GM18498 (cell line): ENCODE results near the gene FGF8.

Experiments
- ATAC-seq: cut with Tn5 transposase; IDR thresholded peaks from one replicate; pipeline ENCODE4 v1.9.1; 2021; ENCODE audit warnings: mild to moderate bottlenecking, moderate library complexity; ENCODE audit not compliant: unreplicated experiment

FGF8 gene

DNA sequence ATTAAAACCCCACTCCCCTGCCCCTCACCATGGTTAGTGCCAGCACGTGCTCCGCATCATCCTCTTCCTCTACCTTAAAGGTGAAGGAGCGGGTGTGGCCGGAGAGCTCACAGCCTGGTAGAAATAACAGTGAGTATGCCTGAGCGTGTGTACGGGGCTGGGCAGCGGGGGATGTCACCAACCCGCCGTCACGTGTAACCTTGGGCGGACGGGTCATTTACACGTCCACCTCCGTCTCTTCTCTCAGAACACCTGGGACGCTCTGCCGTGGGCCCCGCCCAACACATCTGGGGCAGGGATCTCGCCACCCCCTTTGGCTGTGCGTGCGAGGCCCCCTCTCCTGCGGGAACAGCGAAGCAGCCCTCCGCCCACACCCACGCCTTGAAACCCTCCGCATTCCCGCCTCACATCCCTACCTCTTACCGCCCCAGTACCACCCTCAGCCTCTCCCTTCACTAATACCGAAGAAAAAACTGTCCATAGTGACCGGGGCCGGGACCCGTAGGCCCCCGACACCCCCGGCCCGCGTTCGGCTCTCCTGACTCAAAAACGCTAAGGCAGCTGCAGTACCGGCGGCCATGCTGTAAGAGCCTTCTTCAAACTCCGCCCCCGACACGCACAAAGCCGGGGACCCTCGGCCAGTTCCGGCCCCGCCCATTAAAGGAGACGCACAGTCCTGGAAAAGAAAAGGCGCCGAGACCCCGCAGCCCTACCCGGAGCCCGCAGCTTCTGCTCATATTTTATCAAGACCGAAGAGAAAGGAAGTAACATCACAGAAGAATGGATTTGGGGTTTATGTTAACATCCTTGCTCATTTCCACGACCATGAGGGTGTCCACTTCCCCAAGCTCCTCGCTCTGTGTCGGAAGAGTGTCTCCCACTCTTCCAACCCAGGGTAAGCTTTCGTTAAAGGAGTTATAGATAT, 7.2 kb upstream of the FGF8 start, which contains the start of gene NPM3:
Gene NPM3, minus strand, starts transcription at position 636 of the 925 bp plus-strand sequence. Its CDS starts 56 bp downstream, at position 580.
- peak; percentile 66 for ATAC-seq

DNA sequence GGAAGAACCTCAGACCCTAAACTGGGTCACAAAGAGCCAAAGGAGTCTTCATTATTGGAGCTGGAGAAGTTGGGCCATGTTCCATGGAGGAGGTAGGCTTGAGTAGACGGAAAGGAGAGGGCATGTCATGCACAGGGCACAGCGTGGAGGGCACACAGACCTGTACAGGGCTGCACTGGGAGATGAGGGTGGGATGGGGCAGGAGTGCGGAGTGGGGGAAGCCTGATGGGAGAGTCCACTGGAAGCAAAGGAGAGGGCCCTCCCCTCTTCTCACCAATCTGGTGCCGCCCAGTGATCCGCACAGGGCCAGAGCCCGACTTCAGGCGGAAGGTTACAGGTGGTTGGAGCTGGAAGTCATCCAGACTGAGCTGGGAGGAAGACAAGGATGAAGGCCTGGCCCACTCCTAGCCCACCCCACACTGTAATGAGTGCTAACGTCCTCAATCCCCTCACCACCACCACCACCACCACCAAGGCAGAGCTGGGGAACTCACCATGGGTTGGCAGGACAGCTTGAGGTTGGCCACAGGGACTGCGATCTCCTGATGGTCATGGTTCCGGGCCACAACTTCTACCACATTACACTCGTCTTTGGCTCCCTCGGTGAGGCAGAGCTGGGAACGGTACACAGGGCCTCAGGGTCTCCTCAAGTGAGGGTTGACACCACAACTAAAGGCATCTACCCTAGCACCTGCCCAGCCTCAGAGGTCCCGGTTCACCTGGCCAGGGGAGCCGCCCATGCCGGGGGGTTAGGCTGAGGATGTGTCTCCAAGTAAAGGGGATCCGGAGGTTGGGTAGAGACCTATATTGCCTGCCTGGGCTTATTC, 6.3 kb upstream of the FGF8 start:
- ATAC-seq = no peak

DNA sequence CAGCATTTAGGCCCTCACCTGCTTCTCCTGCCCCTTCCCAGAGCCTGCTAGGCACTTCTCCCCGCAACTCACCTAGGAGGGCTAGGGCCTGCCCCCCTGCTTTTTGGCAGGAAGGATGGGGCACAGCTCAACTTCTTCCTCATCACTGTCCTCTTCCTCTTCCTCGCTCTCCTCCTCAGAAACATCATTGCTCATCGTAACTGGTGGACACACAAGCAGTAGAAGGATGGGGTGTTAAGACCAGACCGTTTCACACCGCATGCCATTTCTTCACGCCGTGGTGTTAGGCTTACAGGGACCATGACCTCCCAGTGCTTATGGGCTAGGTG, 5.7 kb upstream of the FGF8 start:
- ATAC-seq = no peak

DNA sequence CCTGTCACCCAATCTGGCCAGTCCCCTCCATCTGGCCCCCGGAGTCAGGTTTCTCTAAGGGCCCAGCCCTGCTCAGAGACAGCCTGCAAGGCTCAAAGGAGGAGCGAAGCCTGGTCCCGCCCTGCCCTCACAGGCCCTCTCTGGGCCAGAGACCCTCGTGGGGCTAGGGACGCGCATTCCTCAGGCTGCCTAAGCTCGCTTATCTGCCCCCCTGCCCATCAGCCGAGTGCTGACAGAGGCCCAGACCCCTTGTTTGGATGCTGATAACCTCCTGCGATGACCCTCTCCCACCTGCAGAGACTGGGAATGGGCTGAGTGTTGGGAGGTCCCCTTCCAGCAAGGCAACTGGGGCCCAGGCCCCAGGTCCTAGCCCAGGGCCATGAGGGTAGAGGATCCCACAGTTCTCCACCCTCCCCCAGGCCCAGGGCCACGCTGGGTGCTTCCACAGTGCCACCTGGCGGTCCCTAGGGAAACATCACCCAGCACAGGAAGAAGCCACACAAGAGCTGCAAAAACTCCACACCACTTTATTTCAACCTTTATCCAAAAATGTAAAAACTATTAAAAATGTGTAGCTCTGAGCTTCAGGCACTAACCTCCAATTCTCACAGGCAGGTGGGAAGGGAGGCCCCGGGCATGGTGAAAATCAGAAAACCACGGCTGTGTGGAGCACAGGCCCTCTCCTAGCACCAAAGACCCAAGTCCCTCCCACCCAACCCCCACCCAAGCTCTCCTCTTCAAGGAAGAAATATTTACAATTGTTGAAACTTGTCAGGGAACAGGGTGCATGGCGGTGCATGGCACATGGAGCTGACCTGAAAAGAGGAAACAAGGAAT, 5.1 kb upstream of the FGF8 start:
- peak; percentile 49 for ATAC-seq

DNA sequence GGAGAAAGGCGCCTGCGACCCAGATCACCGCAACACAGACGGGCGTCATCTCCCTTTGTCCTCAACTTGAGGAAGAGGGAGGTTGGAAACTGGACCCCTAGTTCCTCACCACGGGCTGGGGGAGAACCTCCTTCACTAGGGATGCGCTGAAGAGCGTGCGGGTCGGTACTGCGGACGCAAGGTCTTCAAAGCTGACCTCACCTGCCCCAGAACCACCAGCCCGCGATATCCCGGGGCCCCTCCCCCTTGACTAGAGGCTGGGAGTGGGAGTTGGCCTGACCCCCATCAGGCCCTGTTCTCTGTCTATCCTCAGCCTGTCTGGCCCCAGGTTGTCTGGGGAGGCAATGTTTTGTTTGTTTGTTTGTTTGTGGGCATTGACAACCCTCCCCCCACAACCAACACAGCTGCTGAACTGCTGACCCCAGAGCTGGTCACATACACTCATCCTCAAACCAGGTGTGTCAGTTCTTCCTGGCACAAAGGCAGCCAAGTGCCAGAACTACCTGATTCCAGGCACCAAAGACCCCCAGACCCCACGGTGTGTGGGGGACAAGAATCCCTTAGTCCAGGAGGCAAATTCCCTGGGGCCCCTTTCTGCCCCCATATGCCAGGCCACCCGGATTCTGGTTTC, 4.4 kb upstream of the FGF8 start:
- ATAC-seq = no peak

DNA sequence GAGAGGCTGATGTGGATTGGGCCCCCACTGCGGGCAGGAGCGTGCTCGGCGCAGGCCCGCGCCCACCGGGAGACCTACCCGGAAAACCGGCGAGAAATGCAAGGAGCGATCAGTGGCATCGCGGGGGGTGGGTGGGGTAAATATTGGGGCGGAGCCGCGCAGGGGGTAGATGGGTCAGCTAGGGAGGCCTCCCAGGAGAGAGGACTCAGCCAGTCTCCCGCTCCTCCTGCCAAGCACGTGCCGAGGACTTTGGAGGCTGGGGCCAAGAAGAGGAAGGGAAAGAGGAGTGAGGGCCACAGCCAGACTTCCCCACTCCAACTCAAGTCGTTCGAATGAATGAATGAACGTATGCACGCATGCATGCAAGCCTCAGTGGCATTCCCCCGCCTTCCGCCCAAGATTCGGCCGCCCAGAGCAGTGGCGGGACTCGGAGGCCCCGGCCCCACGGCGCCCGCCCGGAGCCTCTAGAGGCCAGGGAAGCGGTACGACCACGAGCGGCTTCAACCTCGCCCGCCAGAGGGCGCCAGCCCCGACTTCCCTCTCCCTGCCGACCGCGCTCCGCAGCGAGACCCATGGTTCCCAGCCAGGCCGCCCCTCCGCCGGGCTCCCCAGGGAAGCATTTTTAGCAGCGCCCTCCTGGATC, 3.8 kb upstream of the FGF8 start:
- ATAC-seq = peak; percentile 50

DNA sequence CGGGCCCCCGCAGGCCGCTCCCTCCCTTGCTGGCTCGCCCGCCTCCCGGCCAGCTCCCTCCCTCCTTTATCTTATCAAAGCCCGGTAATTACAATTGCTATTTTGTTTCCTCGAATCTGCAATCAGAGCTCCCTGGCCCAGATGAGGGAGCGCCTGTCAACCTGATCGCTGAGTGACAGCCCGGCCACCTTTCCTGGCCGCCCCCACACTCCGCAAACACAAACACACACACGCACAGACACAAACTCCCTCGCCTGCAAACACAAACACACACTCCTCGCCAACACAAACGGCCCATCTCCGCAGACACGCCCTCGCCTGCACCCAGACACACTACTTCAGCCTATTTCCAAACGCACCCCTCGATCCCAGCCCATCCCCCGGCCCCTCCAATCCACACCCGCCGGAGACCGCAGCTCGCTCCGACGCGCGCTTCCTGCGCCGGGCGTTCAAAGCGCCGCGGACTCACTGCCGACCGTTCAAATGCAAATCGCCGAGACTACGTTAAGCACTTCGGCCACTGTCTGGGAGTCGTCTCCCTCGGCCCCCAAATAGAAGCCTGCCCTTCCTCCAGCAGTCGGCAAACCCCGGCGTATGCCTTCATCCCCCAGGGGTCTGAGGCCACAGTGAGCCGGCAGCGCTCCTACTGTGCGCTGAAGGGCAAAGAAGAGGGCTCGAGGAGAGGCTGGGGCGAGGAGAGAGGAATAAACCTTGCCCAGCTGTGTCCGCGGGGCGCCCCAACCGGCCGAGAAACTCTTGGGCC, 3.0 kb upstream of the FGF8 start:
- no peak for ATAC-seq

DNA sequence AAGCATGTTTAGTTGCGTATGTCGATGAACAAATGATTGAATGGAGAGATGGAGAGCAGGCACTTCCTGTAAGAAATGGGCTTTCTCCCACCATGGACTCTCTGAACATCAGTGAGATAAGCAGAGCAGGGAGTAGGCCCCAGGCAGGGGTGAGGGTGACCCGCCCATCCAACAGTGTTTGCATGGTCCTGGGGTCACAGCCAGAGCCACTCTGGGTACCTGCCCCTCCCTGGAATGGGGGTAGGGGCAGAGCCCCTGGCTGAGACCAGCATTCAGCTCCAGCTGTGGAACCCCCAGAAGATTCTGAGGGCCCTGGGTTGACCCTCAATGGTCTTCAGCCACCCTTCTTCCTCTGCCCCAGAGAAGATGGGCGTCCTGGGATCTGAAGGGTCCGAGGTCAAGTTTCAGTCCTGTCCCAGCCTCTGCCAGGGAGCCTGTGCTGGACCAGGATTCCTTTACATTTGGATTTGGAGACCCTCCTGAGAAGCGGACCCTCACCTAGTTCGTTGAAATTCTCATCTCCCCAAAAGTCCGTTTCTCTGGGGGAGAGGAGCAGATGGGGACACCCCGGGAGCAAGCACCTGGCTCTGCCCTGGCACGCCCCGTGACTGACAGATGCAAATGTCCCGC, 2.4 kb upstream of the FGF8 start:
- ATAC-seq = no peak

DNA sequence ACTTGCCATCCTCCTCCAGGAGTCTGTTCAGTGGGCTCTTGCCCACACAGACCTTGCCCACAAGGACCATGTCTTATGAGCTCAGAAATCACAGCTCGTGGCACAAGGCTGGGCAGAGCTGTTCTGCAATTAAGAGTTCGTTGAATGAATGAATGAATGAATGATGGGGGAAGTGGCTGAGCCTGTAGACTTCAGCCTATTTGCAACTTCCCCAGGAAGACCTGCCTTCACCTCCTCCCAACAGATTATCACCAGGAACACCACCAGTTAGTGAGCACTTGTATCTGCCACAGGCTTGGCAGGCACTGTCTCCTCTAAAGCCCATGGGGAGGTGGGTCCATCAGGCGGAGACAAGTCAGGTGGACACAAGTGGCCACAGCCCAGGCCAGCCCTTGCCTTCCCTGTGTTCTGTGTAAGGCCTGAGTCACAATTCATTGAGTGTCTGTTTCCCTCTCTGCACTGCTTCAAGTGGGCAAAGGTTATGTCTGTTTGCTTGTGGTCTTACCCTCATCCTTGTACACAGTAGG, 1.8 kb upstream of the FGF8 start:
- ATAC-seq = no peak

DNA sequence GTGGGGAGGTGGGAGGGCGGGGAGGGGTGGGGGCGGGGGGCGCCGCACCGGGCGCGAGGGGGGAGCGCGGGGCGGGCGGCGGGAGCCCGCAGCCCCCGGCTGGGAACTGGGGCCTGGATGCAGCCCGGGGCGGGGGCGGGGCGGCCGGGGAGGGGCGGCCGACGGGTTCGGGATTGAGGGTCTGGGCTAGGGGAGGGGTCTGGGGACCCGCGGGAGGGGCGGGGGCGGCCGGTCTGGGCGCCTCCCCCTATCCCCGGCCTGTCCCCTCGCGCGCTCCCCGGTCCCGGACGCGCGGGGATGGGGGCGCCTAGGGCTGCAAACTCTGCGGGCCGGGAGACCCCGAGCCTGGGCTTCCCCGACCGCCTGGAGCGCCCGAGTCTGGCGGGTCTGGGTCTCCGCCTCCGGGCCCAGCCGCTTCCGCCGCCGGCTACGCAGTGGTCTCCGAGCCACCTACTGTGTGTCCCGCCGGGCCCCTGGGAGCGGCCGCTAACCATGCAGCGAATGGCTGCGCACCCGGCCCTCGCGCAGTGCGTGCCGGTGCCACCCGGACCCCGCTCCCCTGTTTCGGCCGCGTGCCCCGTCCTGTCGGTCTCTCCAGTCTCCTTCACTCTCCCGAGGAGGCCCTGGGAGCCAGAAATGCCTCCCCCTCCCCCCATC, 375 bp upstream of the FGF8 start:
- no peak for ATAC-seq

DNA sequence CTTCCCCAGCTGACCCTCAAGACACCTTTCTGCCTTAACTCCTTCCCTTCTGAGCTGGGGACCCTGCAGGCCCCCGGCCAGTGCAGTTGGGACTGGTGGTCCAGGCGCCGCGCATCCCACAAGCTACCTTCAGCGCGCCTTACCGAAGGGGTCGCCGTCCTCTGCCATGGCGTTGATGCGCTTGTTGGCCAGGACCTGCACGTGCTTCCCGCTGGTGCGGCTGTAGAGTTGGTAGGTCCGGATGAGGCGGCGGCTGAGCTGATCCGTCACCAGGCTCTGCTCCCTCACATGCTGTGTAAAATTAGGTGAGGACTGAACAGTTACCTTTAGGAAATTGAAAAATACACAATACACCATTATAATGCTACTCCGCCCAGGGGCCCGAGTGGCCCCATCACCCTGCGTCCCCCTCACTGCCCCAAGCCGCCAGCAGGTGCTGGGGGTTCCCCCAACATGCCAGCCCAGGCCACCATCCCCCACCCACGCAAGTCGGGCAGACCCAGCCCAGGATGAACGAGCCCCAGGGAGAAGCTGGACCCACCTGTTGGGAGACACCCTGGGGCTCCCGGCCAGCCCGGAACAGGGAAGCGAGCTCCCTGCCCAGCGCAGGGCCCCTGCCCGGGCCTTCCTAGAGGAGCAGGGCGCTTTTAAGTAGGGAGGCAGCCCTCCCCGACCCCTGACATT, 1.2 kb downstream of the FGF8 start:
- ATAC-seq = no peak

DNA sequence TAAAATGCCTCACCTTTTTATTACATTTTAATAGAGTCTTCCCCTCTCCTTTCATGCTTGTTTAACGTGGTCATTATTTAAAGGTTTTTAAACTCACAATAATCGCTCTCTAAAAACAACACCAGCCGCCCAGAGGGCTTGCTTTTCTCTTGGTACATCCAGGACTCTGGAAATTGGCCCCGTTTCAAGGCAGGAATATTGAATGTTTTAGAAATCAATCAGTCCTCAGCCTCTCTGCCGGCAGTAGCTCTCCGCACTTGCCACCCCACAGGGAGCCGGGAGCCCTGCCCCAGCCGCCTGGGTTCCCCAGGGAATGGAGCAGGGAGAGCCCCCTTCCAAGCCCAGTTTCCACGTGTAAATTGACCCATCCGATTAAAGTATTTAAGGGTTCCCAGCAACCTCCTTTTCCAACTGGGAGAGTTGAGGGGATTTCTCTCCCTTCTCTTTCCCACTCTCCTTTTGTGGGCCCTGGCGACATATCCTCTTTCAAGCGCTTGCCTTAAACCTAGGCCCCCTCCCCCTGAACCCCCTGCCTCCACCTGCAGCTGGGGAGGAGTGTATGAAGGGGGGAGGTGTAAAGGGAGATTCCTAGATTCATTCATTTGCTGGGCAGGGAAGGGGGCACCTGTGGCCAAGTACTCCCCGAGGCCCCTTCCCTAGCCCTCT, 1.9 kb downstream of the FGF8 start:
- no peak for ATAC-seq

DNA sequence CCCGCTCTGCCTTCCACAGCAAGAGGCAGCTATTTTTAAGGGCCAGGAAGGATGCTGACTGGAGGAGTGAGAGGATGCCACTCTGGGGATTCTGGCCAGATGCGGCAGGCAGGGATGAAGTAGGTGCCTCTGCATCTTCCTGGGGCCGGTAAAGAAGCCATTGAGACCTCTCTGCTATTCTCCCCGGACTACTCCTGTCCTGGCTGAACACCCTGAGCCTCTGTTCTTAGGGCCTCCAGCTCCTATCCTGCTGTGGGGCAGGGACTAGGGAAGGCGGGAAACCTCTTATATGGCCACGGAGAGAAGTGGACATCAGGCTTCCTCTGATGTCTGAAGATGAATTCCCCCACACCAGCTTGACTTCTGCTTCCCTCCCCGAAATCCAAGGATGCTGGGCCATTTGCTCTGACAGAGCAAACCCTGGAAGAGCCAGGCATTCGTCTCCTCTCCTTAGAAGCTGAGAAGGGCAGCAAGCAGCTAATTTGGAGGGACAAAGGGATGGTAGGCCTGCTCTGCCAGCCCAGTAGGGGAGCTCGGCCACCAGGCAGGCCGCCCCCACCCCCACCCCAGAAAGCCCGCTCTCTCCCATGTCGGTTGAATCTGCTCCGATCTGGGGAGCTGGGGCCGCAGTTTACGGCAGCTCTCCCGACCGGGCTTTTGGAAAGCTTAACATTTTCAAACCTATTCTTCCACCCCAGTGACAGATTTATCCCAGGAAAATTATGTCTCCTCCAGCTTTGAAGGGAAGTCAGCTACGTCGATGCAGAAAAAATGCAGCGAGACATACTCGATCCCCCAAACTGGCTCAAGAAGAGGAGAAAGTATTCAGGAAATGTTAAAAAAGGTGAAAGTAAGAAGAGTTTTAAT, 2.8 kb downstream of the FGF8 start:
- ATAC-seq = no peak

DNA sequence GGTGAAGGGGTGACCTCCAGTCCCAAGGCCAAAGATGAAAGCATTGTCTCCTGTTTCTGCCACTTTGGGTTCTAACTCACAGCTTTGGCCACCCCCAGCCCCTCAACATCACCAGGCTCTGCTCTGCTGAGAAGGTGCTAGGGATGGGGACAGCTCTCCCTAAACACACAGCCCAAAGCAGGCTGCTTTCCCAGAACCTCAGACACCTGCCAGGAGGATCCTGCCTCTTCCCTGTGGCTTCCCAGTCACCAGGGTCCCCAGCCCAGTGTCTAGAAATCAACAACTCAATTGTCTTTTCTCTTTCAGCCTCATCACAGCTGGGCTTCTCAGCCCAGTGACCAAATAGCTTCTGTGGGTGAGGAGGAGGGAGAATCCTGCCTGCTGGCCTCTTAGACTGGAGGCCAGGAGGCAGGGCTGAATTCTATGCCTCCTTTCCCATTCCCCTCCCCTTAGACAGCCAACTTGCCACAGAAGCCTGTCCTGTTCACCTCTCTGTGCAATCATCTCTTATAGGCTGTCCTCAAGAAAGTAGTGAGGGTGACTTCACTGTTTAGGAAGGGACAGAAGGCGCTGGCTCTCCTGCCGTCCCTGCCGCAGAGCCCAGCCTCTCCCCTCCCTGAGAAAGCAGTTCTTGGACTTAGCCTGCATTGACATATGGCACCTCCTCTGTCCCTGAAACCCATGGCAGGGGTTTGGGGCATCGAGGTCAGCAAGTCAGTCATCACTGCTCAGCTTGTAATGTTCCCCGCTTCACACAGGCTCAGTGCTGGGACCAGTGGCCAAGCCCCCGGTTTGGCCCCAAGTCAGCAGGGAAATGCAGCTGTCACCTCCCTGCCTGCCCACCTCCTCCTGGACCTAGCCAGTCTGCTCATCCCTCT, 3.7 kb downstream of the FGF8 start:
- ATAC-seq = no peak

DNA sequence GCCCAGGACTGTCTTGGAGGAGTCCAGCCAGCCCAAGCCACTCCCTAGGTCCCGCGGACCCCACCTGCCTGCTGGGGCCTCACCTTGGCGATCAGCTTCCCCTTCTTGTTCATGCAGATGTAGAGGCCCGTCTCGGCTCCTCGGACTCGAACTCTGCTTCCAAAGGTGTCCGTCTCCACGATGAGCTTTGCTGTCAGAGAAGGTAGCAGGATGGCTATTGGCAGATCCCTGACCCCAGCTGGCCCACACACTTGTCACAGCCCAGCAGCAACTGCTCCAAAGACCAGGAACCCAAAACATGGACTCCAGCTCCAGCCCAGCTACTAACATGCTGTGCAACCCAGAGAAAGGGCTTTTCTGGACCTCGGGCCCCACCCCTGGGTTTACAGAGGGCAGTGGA, 4.5 kb downstream of the FGF8 start:
- ATAC-seq = no peak
